Stimulated activated CD4-positive, alpha-beta T cell treated with anti-CD3 and anti-CD28 coated beads, Interleukin-2, amount 100 ng/mL, for 4 hours (primary cell): ENCODE measurements around the gene UBASH3A.
"Not testable (repeated sequence)": the region's sequence is repeated elsewhere in the genome, so short reads cannot be mapped to it uniquely, and the experiment has no call there.

ENCODE experiments used
- DNase-seq: peaks from one replicate; pipeline ENCODE4 v3.0.0-alpha.2; 2020; ENCODE audit warnings: low read depth

UBASH3A gene

GRCh38 chr21:42468491-42469131 is 64.9 kb downstream of the UBASH3A start:
- DNase-seq = no peak

GRCh38 chr21:42469272-42469671 is 65.6 kb downstream of the UBASH3A start:
- DNase-seq = no peak

- DNase-seq = not testable (repeated sequence)
Observed at GRCh38 chr21:42469726-42470125, 66.0 kb downstream of the UBASH3A start.

- DNase-seq = no peak
Observed at GRCh38 chr21:42471206-42471605, 67.5 kb downstream of the UBASH3A start.

- no peak for DNase-seq
Observed at GRCh38 chr21:42471716-42472330, 68.1 kb downstream of the UBASH3A start.

- DNase-seq = no peak
Observed at GRCh38 chr21:42472521-42472920, 68.8 kb downstream of the UBASH3A start.

- no peak for DNase-seq
Observed at GRCh38 chr21:42473498-42474042, 69.9 kb downstream of the UBASH3A start.

- DNase-seq = no peak
Observed at GRCh38 chr21:42474043-42474831, 70.5 kb downstream of the UBASH3A start.

GRCh38 chr21:42475036-42475435 is 71.3 kb downstream of the UBASH3A start:
- no peak for DNase-seq

GRCh38 chr21:42475526-42476387 is 72.1 kb downstream of the UBASH3A start:
- no peak for DNase-seq

GRCh38 chr21:42476388-42477331 is 73.0 kb downstream of the UBASH3A start:
- no peak for DNase-seq

GRCh38 chr21:42478504-42478903 is 74.8 kb downstream of the UBASH3A start:
- DNase-seq = no peak

- no peak for DNase-seq
Observed at GRCh38 chr21:42479582-42479981, 75.9 kb downstream of the UBASH3A start.

GRCh38 chr21:42480736-42481135 is 77.0 kb downstream of the UBASH3A start:
- no peak for DNase-seq

GRCh38 chr21:42481169-42481568 is 77.5 kb downstream of the UBASH3A start:
- DNase-seq = no peak

GRCh38 chr21:42484966-42485365 is 81.3 kb downstream of the UBASH3A start:
- DNase-seq = no peak

GRCh38 chr21:42486072-42486471 is 82.4 kb downstream of the UBASH3A start:
- DNase-seq = no peak

GRCh38 chr21:42486531-42486930 is 82.8 kb downstream of the UBASH3A start:
- DNase-seq = no peak

- no peak for DNase-seq
Observed at GRCh38 chr21:42489006-42489563, 85.4 kb downstream of the UBASH3A start.

- DNase-seq = no peak
Observed at GRCh38 chr21:42489991-42490390, 86.3 kb downstream of the UBASH3A start.
